Hair follicular keratinocyte (primary cell): ENCODE data around the gene POMGNT2. TPM values are rescaled to one million over a fixed set of nuclear protein-coding genes. Genes with fewer than 3 reads are reported as not detected.

ENCODE experiments used
- total RNA-seq: library from RNA; depleted of rRNA; stranded (reverse); fragments of >200 nt; gene quantifications from 2 replicates; pipeline ENCODE4 v1.2.3, GENCODE V29; 2015

The POMGNT2 gene
- 10.5 and 12.7 TPM in 2 replicates for total RNA-seq

GRCh38 chr3:43105596-43106292, at the start of gene POMGNT2:
Gene POMGNT2 (minus strand): TSS chr3:43106079. CDS start chr3:43081431, 24,648 bp downstream.

Other genes starting within 250 kb of the POMGNT2 start
- not detected in 2 replicates for gene CYP8B1, start 230.2 kb downstream of the POMGNT2 start, total RNA-seq
- gene ZNF662, start 199.9 kb downstream of the POMGNT2 start, total RNA-seq = 1.0 and 1.5 TPM in 2 replicates
- 0.91 and 0.94 TPM in 2 replicates for gene GASK1A, start 126.8 kb downstream of the POMGNT2 start, total RNA-seq
- 9.8 and 15.5 TPM in 2 replicates for gene SNRK, start 180.5 kb upstream of the POMGNT2 start, total RNA-seq